H1 (cell line): Measurements from ENCODE around the gene SCYL1. TPM values are rescaled to one million over a fixed set of nuclear protein-coding genes. Genes with fewer than 3 reads are reported as not detected.

Source experiments
- ATF2 ChIP-seq: IDR thresholded peaks from 2 replicates; pipeline ENCODE4 v1.6.1; 2012; ENCODE audit warnings: low read length, inconsistent platforms
- BCL11A ChIP-seq, 2 experiments: IDR thresholded peaks; one replicate each; pipeline ENCODE4 v1.6.1; 2011; ENCODE audit warnings: low read depth in 2 of 2, low read length in 2 of 2, mild to moderate bottlenecking in 2 of 2
- CHD2 ChIP-seq: IDR thresholded peaks from 2 replicates; pipeline ENCODE4 v1.6.1; 2012; ENCODE audit warnings: low read length, improper control_type of control experiment
- E2F6 ChIP-seq: IDR thresholded peaks from 2 replicates; pipeline ENCODE4 v1.6.1; 2012; ENCODE audit warnings: inconsistent platforms
- EGR1 ChIP-seq: IDR thresholded peaks from 2 replicates; pipeline ENCODE4 v1.6.1; 2011; ENCODE audit warnings: low read depth, low read length, borderline replicate concordance
- EZH2 ChIP-seq: fragments of 200-600 bp; sonication (generic); IDR thresholded peaks from 2 replicates; pipeline ENCODE4 v1.7.1; 2012; ENCODE audit warnings: low read depth, mild to moderate bottlenecking, moderate library complexity, low read length, inconsistent platforms; ENCODE audit not compliant: severe bottlenecking
- GABPA ChIP-seq: IDR thresholded peaks from 2 replicates; pipeline ENCODE4 v1.6.1; 2011; ENCODE audit warnings: mild to moderate bottlenecking, low read length, moderate library complexity, borderline replicate concordance; ENCODE audit not compliant: insufficient read depth
- GTF2F1 ChIP-seq: IDR thresholded peaks from 2 replicates; pipeline ENCODE4 v1.6.1; 2012; ENCODE audit warnings: low read depth, low read length, improper control_type of control experiment, borderline replicate concordance
- HDAC2 ChIP-seq, 2 experiments: fragments of 300-600 bp in 1 of 2; sonication (generic) in 1 of 2; IDR thresholded peaks; 2 replicates each; pipeline ENCODE4 v1.6.1; 2011 to 2012; ENCODE audit warnings: low read depth in 2 of 2, low read length in 2 of 2, mild to moderate bottlenecking in 2 of 2, moderate library complexity in 2 of 2, borderline replicate concordance in 1 of 2, inconsistent platforms in 1 of 2
- KDM1A ChIP-seq: fragments of 200-600, 300-600 bp; sonication (generic); IDR thresholded peaks from 2 replicates; pipeline ENCODE4 v1.7.1; 2016; ENCODE audit warnings: mild to moderate bottlenecking, low read length, borderline replicate concordance
- KDM4A ChIP-seq: IDR thresholded peaks from one replicate; pipeline ENCODE4 v1.7.1; 2012; ENCODE audit warnings: low read depth, mild to moderate bottlenecking, moderate library complexity, low read length, inconsistent platforms; ENCODE audit not compliant: severe bottlenecking
- NANOG ChIP-seq: IDR thresholded peaks from 2 replicates; pipeline ENCODE4 v1.6.1; 2011; ENCODE audit warnings: low read length, low read depth, mild to moderate bottlenecking, inconsistent platforms; ENCODE audit not compliant: insufficient read depth, poor library complexity, severe bottlenecking
- POLR2A ChIP-seq, 2 experiments: IDR thresholded peaks; 1 replicate in 1 of 2; 2 replicates in 1 of 2; pipeline ENCODE4 v1.6.1; 2011; ENCODE audit warnings: low read depth in 2 of 2, low read length in 2 of 2, mild to moderate bottlenecking in 2 of 2; ENCODE audit errors: control extremely low read depth in 1 of 2
- POU5F1 ChIP-seq: IDR thresholded peaks from 2 replicates; pipeline ENCODE4 v1.6.1; 2011; ENCODE audit warnings: low read depth, mild to moderate bottlenecking, low read length, moderate library complexity
- RAD21 ChIP-seq, 2 experiments: IDR thresholded peaks in 1 of 2; conservative IDR thresholded peaks in 1 of 2; 2 replicates each; pipeline ENCODE4 v1.6.1; 2011; ENCODE audit warnings: low read depth in 2 of 2, low read length in 2 of 2, improper control_type of control experiment in 1 of 2, inconsistent platforms in 1 of 2, mild to moderate bottlenecking in 1 of 2, moderate library complexity in 1 of 2
- RFX5 ChIP-seq: IDR thresholded peaks from 2 replicates; pipeline ENCODE4 v1.6.1; 2011; ENCODE audit warnings: low read depth, low read length, improper control_type of control experiment, borderline replicate concordance
- SIRT6 ChIP-seq: IDR thresholded peaks from one replicate; pipeline ENCODE4 v1.7.1; 2012; ENCODE audit warnings: low read length, inconsistent platforms
- TCF12 ChIP-seq: IDR thresholded peaks from 2 replicates; pipeline ENCODE4 v1.6.1; 2011; ENCODE audit warnings: low read depth, mild to moderate bottlenecking, low read length
- TEAD4 ChIP-seq: IDR thresholded peaks from 2 replicates; pipeline ENCODE4 v1.6.1; 2012; ENCODE audit warnings: low read depth, low read length, inconsistent platforms, mixed read lengths
- ZNF274 ChIP-seq: IDR thresholded peaks from 2 replicates; pipeline ENCODE4 v1.7.0; 2012; ENCODE audit warnings: low read length, borderline replicate concordance; ENCODE audit errors: extremely low read depth
- polyA plus RNA-seq, 7 experiments: library from polyadenylated mRNA; depleted of rRNA in 3 of 7; stranded (reverse) in 5 of 7; unstranded in 2 of 7; fragments of >200 nt in 5 of 7; fragments of 200-250 nt in 2 of 7; gene quantifications; 1 replicate in 5 of 7; 2 replicates in 1 of 7; 4 replicates in 1 of 7; pipeline versions ENCODE4 v1.2.1 to v1.2.3, GENCODE V29; 2011 to 2013; ENCODE audit warnings: missing spikeins in 2 of 7, mixed read lengths in 2 of 7
- total RNA-seq: library from RNA; stranded (reverse); fragmentation: NEBNext Ultra II Directional; extraction: Animal tissue kit (Norgen Biotek cat#: 25700); gene quantifications from 2 replicates; pipeline ENCODE4 v1.2.1, GENCODE V29; 2021

SCYL1 gene
- total and polyA plus RNA-seq, 2 of the 8 experiments (the other 6 are each of a cell fraction or from before 2014, with no cell fraction given) = 59.8 to 77.7 TPM

- peak; percentile 98 for TF ChIP-seq EGR1
- no peak for TF ChIP-seq RFX5
- TF ChIP-seq KDM4A = peak; percentile 37
- no peak for TF ChIP-seq ATF2
- TF ChIP-seq TEAD4 = 0 out of 2 replicates have a peak, but pooled peaks have one; percentile 54
- TF ChIP-seq POU5F1 = no peak
- peak; percentile 75 to 91 for TF ChIP-seq POLR2A (IDR thresholded peaks at IDR 0.05; ENCODE audit: control extremely low read depth in 1 of 2, low read depth in 2 of 2, low read length in 2 of 2)
- TF ChIP-seq TCF12 = peak; percentile 77; the same call in 1 of the 2 replicates
- TF ChIP-seq GABPA = no peak
- peak; percentile 69; the same call in 1 of the 2 replicates for TF ChIP-seq GTF2F1
- TF ChIP-seq ZNF274 = no peak
- no peak for TF ChIP-seq HDAC2 (IDR thresholded peaks at IDR 0.05; ENCODE audit: borderline replicate concordance in 1 of 2, low read depth in 2 of 2, low read length in 2 of 2)
- TF ChIP-seq EZH2 = no peak
- TF ChIP-seq BCL11A (IDR thresholded peaks at IDR 0.05; ENCODE audit: low read depth in 2 of 2, low read length in 2 of 2) = no peak
- TF ChIP-seq SIRT6 = no peak
- peak; percentile 93 for TF ChIP-seq CHD2
- peak; percentile 46; the same call in 1 of the 2 replicates for TF ChIP-seq E2F6
- TF ChIP-seq KDM1A = no peak
- peak; percentile 5 to 31; a peak in 3 of 4 replicates for TF ChIP-seq RAD21 (IDR thresholded peaks at IDR 0.05 in 1 of 2, conservative IDR thresholded peaks at IDR 0.05 in 1 of 2; ENCODE audit: low read depth in 2 of 2, low read length in 2 of 2)
- TF ChIP-seq NANOG = peak; percentile 49
These were observed 27.5 kb upstream of the SCYL1 start (continued) for GRCh38 chr11:65497141-65498041.
